ENCODE measurements around the gene PRR14.

DNA sequence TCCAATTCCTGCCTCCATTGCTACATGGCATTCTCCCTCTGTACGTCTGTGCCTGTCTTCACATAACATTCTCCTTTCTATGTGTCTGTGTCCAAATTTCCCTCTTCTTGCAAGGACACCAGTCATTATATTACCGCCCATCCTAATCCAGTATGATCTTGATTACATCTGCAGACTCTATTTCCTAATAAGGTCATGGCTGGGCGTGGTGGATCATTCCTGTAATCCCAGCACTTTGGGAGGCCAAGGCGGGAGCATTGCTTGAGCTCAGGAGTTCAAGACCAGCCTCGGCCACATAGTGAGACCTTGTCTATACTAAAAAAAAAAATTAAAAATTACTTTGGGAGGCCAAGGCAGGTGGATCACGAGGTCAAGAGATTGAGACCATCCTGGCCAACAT is 5.0 kb upstream of the PRR14 start:
- TF ChIP-seq, protein P1, sequence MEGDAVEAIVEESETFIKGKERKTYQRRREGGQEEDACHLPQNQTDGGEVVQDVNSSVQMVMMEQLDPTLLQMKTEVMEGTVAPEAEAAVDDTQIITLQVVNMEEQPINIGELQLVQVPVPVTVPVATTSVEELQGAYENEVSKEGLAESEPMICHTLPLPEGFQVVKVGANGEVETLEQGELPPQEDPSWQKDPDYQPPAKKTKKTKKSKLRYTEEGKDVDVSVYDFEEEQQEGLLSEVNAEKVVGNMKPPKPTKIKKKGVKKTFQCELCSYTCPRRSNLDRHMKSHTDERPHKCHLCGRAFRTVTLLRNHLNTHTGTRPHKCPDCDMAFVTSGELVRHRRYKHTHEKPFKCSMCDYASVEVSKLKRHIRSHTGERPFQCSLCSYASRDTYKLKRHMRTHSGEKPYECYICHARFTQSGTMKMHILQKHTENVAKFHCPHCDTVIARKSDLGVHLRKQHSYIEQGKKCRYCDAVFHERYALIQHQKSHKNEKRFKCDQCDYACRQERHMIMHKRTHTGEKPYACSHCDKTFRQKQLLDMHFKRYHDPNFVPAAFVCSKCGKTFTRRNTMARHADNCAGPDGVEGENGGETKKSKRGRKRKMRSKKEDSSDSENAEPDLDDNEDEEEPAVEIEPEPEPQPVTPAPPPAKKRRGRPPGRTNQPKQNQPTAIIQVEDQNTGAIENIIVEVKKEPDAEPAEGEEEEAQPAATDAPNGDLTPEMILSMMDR (IDR thresholded peaks at IDR 0.05) = no peak
- no peak for TF ChIP-seq SMC3 (IDR thresholded peaks at IDR 0.05; ENCODE audit: low read depth, low read length)
- TF ChIP-seq FOXM1 (IDR thresholded peaks at IDR 0.05; ENCODE audit: low read depth) = no peak
- TF ChIP-seq, protein P2, sequence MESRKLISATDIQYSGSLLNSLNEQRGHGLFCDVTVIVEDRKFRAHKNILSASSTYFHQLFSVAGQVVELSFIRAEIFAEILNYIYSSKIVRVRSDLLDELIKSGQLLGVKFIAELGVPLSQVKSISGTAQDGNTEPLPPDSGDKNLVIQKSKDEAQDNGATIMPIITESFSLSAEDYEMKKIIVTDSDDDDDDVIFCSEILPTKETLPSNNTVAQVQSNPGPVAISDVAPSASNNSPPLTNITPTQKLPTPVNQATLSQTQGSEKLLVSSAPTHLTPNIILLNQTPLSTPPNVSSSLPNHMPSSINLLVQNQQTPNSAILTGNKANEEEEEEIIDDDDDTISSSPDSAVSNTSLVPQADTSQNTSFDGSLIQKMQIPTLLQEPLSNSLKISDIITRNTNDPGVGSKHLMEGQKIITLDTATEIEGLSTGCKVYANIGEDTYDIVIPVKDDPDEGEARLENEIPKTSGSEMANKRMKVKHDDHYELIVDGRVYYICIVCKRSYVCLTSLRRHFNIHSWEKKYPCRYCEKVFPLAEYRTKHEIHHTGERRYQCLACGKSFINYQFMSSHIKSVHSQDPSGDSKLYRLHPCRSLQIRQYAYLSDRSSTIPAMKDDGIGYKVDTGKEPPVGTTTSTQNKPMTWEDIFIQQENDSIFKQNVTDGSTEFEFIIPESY (IDR thresholded peaks at IDR 0.05; ENCODE audit: borderline replicate concordance, low read depth) = no peak
- TF ChIP-seq, protein P3, sequence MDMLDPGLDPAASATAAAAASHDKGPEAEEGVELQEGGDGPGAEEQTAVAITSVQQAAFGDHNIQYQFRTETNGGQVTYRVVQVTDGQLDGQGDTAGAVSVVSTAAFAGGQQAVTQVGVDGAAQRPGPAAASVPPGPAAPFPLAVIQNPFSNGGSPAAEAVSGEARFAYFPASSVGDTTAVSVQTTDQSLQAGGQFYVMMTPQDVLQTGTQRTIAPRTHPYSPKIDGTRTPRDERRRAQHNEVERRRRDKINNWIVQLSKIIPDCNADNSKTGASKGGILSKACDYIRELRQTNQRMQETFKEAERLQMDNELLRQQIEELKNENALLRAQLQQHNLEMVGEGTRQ (IDR thresholded peaks at IDR 0.05; ENCODE audit: borderline replicate concordance, low read depth, low read length) = no peak
- TF ChIP-seq CHD2 (IDR thresholded peaks at IDR 0.05; ENCODE audit: low read length, partially characterized antibody) = no peak
- no peak for TF ChIP-seq SIN3A (IDR thresholded peaks at IDR 0.05; ENCODE audit: borderline replicate concordance, low read depth, low read length)
- no peak for TF ChIP-seq EP300 (IDR thresholded peaks at IDR 0.05; ENCODE audit: borderline replicate concordance in 1 of 2, low read depth in 1 of 2, low read length in 1 of 2)
- no peak for TF ChIP-seq TEAD4 (IDR thresholded peaks at IDR 0.05; ENCODE audit: borderline replicate concordance, insufficient read depth)
- TF ChIP-seq, protein P4, sequence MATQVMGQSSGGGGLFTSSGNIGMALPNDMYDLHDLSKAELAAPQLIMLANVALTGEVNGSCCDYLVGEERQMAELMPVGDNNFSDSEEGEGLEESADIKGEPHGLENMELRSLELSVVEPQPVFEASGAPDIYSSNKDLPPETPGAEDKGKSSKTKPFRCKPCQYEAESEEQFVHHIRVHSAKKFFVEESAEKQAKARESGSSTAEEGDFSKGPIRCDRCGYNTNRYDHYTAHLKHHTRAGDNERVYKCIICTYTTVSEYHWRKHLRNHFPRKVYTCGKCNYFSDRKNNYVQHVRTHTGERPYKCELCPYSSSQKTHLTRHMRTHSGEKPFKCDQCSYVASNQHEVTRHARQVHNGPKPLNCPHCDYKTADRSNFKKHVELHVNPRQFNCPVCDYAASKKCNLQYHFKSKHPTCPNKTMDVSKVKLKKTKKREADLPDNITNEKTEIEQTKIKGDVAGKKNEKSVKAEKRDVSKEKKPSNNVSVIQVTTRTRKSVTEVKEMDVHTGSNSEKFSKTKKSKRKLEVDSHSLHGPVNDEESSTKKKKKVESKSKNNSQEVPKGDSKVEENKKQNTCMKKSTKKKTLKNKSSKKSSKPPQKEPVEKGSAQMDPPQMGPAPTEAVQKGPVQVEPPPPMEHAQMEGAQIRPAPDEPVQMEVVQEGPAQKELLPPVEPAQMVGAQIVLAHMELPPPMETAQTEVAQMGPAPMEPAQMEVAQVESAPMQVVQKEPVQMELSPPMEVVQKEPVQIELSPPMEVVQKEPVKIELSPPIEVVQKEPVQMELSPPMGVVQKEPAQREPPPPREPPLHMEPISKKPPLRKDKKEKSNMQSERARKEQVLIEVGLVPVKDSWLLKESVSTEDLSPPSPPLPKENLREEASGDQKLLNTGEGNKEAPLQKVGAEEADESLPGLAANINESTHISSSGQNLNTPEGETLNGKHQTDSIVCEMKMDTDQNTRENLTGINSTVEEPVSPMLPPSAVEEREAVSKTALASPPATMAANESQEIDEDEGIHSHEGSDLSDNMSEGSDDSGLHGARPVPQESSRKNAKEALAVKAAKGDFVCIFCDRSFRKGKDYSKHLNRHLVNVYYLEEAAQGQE (IDR thresholded peaks at IDR 0.05; ENCODE audit: low read depth, low read length) = no peak

Data from SK-N-SH (cell line).